PC-3 (cell line): ENCODE measurements around the gene PTPRD. TPM values are rescaled to one million over a fixed set of nuclear protein-coding genes. Genes with fewer than 3 reads are reported as not detected.

ENCODE experiments used
- ATAC-seq: fragments of 200-7000 bp; cut with Tn5 transposase; 2 replicates; pipeline ENCODE4 v1.9.1; 2020; ENCODE audit warnings: mild to moderate bottlenecking, moderate library complexity
- BruUV-seq: library from RNA; stranded (reverse); fragments of 400-500 nt; replicated peaks from 2 replicates; lab custom pipeline; 2021; lab: Mats Ljungman, UMichigan
- CTCF ChIA-PET: fragments of 300-600 bp; sonication (Branson Sonifier 250); formaldehyde crosslinking; loops from one replicate; lab custom pipeline; 2022; ENCODE audit warnings: antibody characterized with exemption; lab: Charles Lee
- POLR2A ChIA-PET: fragments of 300-600 bp; sonication (Branson Sonifier 250); formaldehyde crosslinking; loops from one replicate; lab custom pipeline; 2022; ENCODE audit warnings: antibody characterized with exemption; ENCODE audit not compliant: unreplicated experiment; lab: Charles Lee
- DNase-seq: peaks from one replicate; pipeline ENCODE4 v3.0.0-alpha.2; 2015
- H2AFZ ChIP-seq: fragments of 300-600 bp; sonication (generic); 2 replicates; pipeline ENCODE4 v1.6.0; 2016; ENCODE audit warnings: antibody characterized with exemption, low read length
- H3F3A ChIP-seq: fragments of 300-600 bp; sonication (generic); one replicate; pipeline ENCODE4 v1.6.0; 2017; ENCODE audit warnings: antibody characterized with exemption, low read length, control low read depth, mild to moderate bottlenecking; ENCODE audit not compliant: unreplicated experiment
- H3K27ac ChIP-seq: fragments of 300-600 bp; sonication (generic); 2 replicates; pipeline ENCODE4 v1.5.1; 2016; ENCODE audit warnings: mild to moderate bottlenecking, low read length
- H3K27me3 ChIP-seq: fragments of 300-600 bp; sonication (generic); 2 replicates; pipeline ENCODE4 v1.6.1; 2016; ENCODE audit warnings: low read length, mixed read lengths
- H3K36me3 ChIP-seq: fragments of 300-600 bp; sonication (generic); 2 replicates; pipeline ENCODE4 v1.6.1; 2016; ENCODE audit warnings: low read depth, mixed run types, low read length, mixed read lengths
- H3K4me1 ChIP-seq: fragments of 300-600 bp; sonication (generic); 2 replicates; pipeline ENCODE4 v1.5.1; 2016; ENCODE audit warnings: low read length; ENCODE audit not compliant: insufficient read depth
- H3K4me2 ChIP-seq: fragments of 300-600 bp; sonication (generic); 2 replicates; pipeline ENCODE4 v1.6.0; 2016; ENCODE audit warnings: low read length
- H3K4me3 ChIP-seq: fragments of 300-600 bp; sonication (generic); 2 replicates; pipeline ENCODE4 v1.5.1; 2016; ENCODE audit warnings: mild to moderate bottlenecking, low read length, mixed read lengths
- H3K79me2 ChIP-seq: fragments of 300-600 bp; sonication (generic); 2 replicates; pipeline ENCODE4 v1.6.1; 2017; ENCODE audit warnings: low read length, mixed read lengths
- H3K9ac ChIP-seq: fragments of 300-600 bp; sonication (generic); 2 replicates; pipeline ENCODE4 v1.6.0; 2016; ENCODE audit warnings: mild to moderate bottlenecking, low read length
- H3K9me2 ChIP-seq: fragments of 300-600 bp; sonication (generic); replicated peaks from 2 replicates; pipeline ENCODE4 v1.6.1; 2016; ENCODE audit warnings: mixed run types, low read length, mixed read lengths
- H3K9me3 ChIP-seq: fragments of 300-600 bp; sonication (generic); 2 replicates; pipeline ENCODE4 v1.6.1; 2016; ENCODE audit warnings: low read length, mixed read lengths
- H4K20me1 ChIP-seq: fragments of 300-600 bp; sonication (generic); 2 replicates; pipeline ENCODE4 v1.6.1; 2016; ENCODE audit warnings: low read length, mixed read lengths
- EZH2 ChIP-seq: fragments of 300-600 bp; sonication (generic); IDR thresholded peaks from one replicate; pipeline ENCODE4 v1.6.1; 2017; ENCODE audit warnings: antibody characterized with exemption, mild to moderate bottlenecking, low read length; ENCODE audit not compliant: unreplicated experiment
- EZH2phosphoT487 ChIP-seq: fragments of 300-600 bp; sonication (generic); IDR thresholded peaks from 2 replicates; pipeline ENCODE4 v1.6.1; 2018; ENCODE audit warnings: mild to moderate bottlenecking, antibody characterized with exemption, low read length, borderline replicate concordance
- intact Hi-C: fragments of 100-400 bp; cut with micrococcal nuclease; formaldehyde crosslinking; loops from 2 replicates; pipeline ENCODE4 v1.9.0; 2023
- total RNA-seq: library from RNA; depleted of rRNA; stranded (reverse); fragments of >200 nt; gene quantifications from 2 replicates; pipeline ENCODE4 v1.2.3, GENCODE V29; 2014
- TF ChIP-seq, protein P1 (sequence below): fragments of 300-600 bp; sonication (generic); conservative IDR thresholded peaks from 2 replicates; pipeline ENCODE4 v1.5.1; 2017; ENCODE audit warnings: antibody characterized with exemption, low read depth, mild to moderate bottlenecking, low read length

The PTPRD gene
- total RNA-seq, 1 experiment from 2014 or later: not detected

DNA sequence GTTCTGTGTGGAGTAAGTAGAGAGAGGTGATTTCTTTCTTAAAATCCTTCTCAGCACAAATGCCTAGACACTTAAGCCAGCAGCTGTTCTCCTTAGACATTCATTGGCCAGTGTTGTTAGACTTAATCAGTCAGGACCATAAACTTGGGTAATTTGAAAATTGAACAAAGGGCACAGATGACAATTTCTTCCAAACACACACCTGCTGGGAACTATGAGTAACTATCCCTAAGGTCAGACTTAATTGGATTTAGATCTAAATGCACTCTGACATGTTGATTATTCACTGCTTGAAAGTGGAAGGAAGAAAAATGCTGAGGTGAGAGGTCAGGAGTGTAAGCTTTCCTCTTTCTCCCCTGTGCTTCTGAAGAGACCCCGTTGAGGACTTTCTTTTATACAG lies 1729.5 kb downstream of the PTPRD start:
- BruUV-seq: no TSS peak

DNA sequence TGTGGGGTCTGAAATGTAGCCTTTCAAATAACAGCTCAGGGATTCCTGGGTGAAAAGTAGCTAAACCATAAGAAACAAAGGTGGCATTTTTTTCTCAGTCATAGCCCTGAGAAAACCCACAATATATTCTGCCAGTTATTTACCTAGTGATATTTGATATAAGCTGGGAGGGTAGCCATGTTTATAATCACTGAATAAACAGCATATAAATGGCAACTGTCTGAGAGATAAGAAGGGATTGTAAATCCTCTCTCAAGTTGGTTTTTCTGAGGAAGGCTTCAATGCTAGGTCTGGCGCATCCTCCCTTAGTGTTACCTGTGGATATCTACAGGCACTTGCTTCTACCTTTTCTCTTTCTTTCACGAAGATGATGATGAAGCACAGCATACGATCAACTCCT lies 1732.7 kb downstream of the PTPRD start:
- intact Hi-C loops: no loop called here
- TF ChIP-seq, protein P1, sequence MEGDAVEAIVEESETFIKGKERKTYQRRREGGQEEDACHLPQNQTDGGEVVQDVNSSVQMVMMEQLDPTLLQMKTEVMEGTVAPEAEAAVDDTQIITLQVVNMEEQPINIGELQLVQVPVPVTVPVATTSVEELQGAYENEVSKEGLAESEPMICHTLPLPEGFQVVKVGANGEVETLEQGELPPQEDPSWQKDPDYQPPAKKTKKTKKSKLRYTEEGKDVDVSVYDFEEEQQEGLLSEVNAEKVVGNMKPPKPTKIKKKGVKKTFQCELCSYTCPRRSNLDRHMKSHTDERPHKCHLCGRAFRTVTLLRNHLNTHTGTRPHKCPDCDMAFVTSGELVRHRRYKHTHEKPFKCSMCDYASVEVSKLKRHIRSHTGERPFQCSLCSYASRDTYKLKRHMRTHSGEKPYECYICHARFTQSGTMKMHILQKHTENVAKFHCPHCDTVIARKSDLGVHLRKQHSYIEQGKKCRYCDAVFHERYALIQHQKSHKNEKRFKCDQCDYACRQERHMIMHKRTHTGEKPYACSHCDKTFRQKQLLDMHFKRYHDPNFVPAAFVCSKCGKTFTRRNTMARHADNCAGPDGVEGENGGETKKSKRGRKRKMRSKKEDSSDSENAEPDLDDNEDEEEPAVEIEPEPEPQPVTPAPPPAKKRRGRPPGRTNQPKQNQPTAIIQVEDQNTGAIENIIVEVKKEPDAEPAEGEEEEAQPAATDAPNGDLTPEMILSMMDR: no peak
- no peak for TF ChIP-seq EZH2phosphoT487
- no peak for TF ChIP-seq EZH2
- no peak for DNase-seq
- H3K4me2 ChIP-seq: no peak overlapping the region
- no peaks in the 10 kb centered on the region for H3K27me3 ChIP-seq
- H3K79me2 ChIP-seq: no peaks in the 10 kb centered on the region
- H3K4me1 ChIP-seq: no peaks in the 10 kb centered on the region
- H3K27ac ChIP-seq: no peak overlapping the region
- no peak overlapping the region for H3K9ac ChIP-seq
- H3K36me3 ChIP-seq: no peaks in the 10 kb centered on the region
- ChIA-PET POLR2A (no interaction called here), CTCF (no interaction called here)
- H3F3A ChIP-seq: no peaks in the 10 kb centered on the region
- no peaks in the 10 kb centered on the region for H4K20me1 ChIP-seq
- H3K9me3 ChIP-seq: peaks cover 4% of the 10 kb centered on the region; the same call in 1 of the 2 replicates
- H3K9me2 ChIP-seq: no peaks in the 10 kb centered on the region
- BruUV-seq: no TSS peak
- no peak for ATAC-seq
- no peak overlapping the region for H2AFZ ChIP-seq
- H3K4me3 ChIP-seq: no peak overlapping the region

More for the DNA sequence above, 1729.5 kb downstream of the PTPRD start:
- Histone ChIP-seq H4K20me1 (no peaks in the 10 kb centered on the region), H3K79me2 (no peaks in the 10 kb centered on the region), H3K4me1 (no peaks in the 10 kb centered on the region), H3F3A (no peaks in the 10 kb centered on the region), H3K27ac (no peak overlapping the region), H3K9me2 (no peaks in the 10 kb centered on the region), H3K36me3 (no peaks in the 10 kb centered on the region), H3K27me3 (no peaks in the 10 kb centered on the region), H3K9me3 (peaks cover 4% of the 10 kb centered on the region; the same call in 1 of the 2 replicates), H3K4me3 (no peak overlapping the region), H3K9ac (no peak overlapping the region), H2AFZ (no peak overlapping the region), H3K4me2 (no peak overlapping the region)
- ChIA-PET POLR2A (no interaction called here), CTCF (no interaction called here)
- intact Hi-C loops: no loop called here
- no peak for DNase-seq
- no peak for ATAC-seq
- TF ChIP-seq EZH2phosphoT487: no peak
- TF ChIP-seq, protein P1: no peak
- no peak for TF ChIP-seq EZH2

DNA sequence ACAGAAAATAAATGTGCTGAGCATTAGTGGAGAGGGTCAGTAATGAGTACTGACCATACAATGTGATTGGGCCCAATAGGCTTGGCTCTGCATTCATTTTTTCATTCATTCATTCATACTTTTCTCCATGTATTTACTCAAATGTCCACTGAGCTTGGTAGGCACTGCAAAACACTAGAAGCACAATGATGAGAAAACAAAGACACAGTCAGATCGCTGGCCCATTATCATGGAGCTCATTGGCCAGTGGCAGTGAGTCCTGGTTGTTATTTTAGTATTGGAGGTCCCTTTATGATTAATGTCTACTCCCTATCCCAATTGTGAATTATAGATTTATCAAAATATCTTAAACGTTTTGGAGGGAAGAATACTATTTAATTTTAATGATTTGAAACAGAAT lies 1733.5 kb downstream of the PTPRD start:
- Histone ChIP-seq H3K9me2 (no peaks in the 10 kb centered on the region), H2AFZ (no peak overlapping the region), H3K4me1 (no peaks in the 10 kb centered on the region), H3K9ac (no peak overlapping the region), H3K4me2 (no peak overlapping the region), H3F3A (no peaks in the 10 kb centered on the region), H3K4me3 (no peak overlapping the region), H3K27ac (no peak overlapping the region), H3K9me3 (peaks cover 4% of the 10 kb centered on the region; the same call in 1 of the 2 replicates), H3K27me3 (no peaks in the 10 kb centered on the region), H4K20me1 (no peaks in the 10 kb centered on the region), H3K79me2 (no peaks in the 10 kb centered on the region), H3K36me3 (no peaks in the 10 kb centered on the region)
- no peak for TF ChIP-seq EZH2
- TF ChIP-seq EZH2phosphoT487: no peak
- ATAC-seq: no peak
- BruUV-seq: no TSS peak
- CTCF ChIA-PET: no interaction called here
- DNase-seq: no peak
- POLR2A ChIA-PET: no interaction called here
- intact Hi-C loops: no loop called here
